Cerebellar nuclear complex (tissue), 1 donor: ENCODE measurements around the gene ALKBH2.

Source experiments
- DNase-seq, 2 experiments: peaks; one replicate each; lab custom pipeline; 2025; lab: John Stamatoyannopoulos, UW

The ALKBH2 gene

GRCh38 chr12:109093022-109093918 lies at the start of gene ALKBH2:
ALKBH2 (minus strand) TSS chr12:109093472; CDS start chr12:109092786, 686 bp downstream.
- peak; percentile 46 to 70 for DNase-seq

- no peak for DNase-seq
Measured at GRCh38 chr12:109140560-109140959, 47.3 kb upstream of the ALKBH2 start.

DNA sequence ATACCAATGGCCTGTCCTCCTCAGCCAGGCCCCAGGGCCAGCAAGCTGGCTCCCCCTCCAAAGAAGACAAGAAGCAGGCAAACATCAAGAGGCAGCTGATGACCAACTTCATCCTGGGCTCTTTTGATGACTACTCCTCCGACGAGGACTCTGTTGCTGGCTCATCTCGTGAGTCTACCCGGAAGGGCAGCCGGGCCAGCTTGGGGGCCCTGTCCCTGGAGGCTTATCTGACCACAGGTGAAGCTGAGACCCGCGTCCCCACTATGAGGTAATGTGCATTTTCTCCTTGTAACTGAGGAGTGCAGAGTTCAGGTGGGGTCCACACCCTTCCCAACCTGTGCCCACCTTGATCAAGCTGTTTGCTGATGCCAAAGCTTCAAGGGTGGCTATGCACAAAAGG lies 46.5 kb upstream of the ALKBH2 start:
- DNase-seq, result no peak

DNA sequence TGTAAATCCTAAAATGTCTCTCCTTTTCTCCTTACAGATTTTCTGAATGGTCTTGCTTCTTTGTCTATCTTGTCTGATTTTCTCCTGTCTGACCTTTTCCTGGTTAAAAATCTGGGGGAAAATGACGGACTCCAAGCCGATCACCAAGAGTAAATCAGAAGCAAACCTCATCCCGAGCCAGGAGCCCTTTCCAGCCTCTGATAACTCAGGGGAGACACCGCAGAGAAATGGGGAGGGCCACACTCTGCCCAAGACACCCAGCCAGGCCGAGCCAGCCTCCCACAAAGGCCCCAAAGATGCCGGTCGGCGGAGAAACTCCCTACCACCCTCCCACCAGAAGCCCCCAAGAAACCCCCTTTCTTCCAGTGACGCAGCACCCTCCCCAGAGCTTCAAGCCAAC lies 46.1 kb upstream of the ALKBH2 start:
- DNase-seq, result no peak

- no peak for DNase-seq
Measured at GRCh38 chr12:109137055-109137454, 43.8 kb upstream of the ALKBH2 start.

DNA sequence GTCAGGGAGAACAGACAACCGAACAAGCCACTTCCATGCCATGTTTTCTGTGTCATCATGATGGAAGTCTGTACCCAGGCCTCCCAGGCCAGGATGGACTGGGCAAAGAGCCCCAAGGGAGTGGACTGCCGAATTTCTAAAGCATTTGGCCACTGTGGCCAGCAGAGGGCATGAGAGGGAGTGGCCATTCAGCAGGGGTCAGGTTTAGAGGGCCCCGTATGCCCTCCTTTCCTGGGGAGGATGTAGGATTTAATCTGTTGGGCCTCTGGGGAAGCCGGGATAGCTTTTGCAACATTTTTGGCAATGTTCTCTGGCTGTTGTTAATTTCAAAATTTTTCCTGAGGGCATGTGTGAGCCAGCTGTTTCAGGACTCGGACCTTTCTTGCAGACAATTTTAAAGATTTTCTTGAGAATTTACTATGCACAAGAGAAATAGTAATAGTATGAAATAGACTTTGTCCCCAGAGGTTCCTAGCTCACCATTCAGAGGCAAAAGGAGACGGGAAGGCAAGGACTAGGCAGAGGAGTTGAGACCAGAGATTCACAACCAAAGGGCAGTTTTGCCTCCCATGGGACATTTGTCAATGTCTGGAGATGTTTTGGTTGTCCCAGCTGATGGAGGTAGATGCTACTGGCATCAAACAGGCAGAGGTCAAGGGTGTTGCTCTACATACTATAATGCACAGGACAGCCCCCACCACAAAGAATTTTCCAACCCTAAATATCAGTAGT lies 41.1 kb upstream of the ALKBH2 start:
- no peak for DNase-seq

DNA sequence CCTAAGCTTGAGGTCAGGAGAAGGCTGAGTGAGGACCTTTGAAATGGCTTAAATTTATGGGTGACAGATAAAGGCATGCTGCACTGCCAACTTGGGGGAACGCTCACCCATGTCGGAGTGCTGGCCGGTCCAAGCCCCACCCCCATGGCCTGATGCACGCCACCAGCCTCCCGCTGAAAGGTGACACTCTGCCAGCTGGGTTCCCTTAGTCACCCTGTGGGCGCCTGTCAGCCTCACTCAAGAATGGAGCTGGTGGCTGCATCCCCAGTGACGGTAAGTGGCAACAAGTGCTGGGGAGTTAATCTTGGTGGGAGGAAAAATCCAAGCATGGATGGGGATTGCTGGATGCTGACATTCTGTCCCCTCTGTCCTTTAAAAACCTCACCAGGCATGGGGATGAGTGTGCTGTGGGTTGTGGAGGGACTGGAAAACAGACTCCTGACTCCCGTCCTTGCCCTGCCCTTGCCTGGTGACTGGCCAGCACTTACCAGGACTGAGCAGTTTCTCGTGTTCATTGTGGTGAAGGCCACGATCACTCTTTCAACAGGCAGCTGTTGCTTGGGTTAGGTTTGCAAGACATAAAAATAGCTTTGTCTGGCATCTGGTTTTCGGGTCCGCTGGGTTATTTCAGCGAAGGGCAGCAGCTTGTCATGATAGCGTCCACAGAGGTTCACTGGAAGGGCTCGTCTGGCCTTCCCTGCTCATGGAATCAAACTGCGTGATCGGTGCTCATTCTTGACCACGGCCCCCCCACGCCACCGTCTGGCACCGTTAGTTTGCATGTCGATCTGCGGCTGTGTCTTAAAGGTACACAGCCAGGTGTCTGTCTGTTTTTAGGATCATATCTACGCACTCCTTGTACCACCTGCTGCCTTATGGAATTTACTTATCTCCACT lies 38.1 kb upstream of the ALKBH2 start:
- DNase-seq, result no peak

GRCh38 chr12:109130297-109131153 lies 37.3 kb upstream of the ALKBH2 start:
- DNase-seq, result no peak

DNA sequence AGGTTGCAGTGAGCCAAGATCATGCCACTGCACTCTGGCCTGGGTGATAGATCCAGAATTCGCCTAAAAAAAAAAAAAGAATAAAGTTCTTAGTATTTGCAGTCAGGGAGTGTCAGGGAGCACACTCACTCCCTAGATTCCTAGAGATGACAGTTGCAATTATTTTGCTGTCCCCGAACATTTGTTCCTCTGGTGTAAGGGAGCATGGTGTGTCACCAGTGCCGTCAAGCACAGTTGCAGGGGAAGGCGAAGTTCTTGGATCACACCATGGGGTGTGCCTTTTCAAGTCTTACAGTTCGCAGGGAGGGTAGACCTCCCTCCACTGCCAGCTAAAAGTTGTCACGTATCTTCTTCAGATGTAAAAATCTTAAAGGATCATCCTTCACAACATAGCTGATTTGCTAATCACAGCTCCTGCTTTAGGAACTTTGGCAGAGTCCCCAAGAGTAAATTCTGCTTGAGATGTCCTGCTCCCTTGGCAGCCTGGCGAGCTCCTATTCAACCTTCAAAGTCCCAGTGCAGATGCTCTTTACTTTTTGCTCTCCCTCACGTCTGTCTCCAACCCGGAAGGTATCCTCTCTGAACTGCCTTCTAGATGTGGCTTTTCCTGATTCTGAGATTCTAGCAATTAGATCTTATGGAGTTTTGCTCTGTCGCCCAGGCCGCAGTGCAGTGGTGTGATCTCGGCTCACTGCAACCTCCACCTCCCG lies 34.4 kb upstream of the ALKBH2 start:
- DNase-seq, result no peak

DNA sequence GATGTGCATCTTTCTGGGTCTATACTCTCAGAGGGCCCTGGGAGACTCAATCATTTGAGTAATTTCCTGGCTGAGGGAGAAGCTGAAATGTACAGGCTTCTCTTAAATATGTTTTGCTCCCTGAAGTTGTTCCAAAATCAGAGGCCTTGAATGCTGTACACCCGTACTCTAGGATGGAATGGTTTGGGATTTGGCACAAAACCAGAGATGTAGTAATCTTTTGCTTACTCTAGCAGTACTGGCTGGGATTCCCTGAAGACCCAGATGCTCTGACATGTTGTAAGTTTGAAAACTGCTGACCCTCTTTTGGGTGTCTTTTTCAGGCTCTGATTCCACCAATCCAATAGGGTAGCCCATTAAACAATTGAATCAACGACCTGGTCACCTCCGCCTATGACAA lies 33.5 kb upstream of the ALKBH2 start:
- no peak for DNase-seq

GRCh38 chr12:109125791-109126190 lies 32.5 kb upstream of the ALKBH2 start:
- no peak for DNase-seq

DNA sequence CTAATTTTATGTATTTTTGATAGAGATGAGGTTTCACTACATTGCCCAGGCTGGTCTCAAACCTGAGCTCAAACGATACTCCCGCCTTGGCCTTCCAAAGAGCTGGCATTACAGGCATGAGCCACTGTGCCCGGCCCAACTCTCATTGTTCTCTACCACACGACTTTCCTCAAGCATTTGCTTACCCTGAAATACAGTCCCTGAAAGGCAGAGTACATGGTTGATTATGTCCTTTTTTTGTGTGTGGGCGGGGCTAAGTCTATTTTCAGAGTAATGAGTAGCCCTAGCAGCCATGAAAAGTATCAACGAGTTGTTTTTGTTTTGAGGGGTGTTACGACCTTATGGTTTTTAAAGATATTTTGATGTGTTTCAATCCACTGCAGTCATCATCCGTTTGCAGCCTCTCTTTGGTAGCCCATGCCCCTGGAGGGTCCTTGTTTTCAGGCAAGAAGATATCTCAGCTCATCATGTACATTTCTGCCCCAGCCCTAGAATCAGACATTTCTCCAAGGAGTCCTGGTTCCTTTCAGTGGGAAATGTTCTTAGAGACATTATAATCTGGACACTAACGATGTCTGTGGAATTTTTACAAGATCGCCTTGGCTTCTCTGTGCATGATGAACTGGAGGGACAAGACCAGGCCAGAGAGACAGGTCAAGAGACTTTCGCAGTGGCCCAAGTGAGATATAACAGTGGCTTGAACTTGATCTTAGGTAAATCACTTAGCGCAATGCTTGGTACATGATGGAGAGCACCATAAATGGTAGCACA lies 31.8 kb upstream of the ALKBH2 start:
- DNase-seq, result no peak

DNA sequence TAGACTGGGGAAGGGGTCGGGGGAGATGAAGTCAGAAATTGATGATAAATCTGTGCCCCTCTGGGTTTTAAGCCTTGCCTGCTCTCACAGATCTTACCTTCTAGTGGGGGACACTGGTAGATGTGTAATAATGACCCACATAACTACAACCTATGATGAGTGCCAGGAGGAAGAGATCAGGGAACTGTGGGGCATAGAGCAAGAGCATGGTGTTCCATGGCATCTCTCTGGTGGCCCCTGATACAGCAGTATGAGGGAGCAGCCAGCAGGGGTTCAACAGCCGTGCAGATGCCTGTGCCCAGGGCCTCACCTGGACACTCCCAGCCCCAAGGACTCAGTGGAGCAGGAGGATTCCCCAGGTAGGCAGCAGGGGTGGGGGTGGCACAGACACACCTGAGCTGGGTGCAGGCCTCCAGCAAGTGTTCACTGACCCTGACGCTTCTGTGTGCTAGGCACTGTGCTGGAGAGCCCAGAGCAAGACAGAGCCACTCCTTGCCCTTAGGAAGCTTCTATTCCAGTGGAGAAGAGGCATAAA lies 28.1 kb upstream of the ALKBH2 start:
- no peak for DNase-seq

- DNase-seq, result no peak
Measured at GRCh38 chr12:109120557-109120956, 27.3 kb upstream of the ALKBH2 start.

- no peak for DNase-seq
Measured at GRCh38 chr12:109120095-109120494, 26.8 kb upstream of the ALKBH2 start.

DNA sequence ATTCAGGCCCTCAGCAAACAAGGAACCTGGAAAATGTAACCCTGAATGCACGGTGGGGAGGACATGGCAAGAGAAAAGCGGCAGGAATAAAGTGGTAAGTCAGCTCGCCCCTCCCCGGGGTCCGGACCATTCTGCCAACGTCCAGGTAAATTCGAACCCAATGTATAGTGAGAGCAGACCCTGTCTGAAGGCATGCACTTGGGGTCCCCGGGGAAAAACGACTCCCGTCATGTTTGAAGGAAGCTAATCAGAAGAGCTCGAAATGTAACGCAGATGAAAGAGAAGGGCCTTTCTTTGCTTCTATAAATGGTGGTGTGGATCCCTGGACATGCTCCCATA lies 23.3 kb upstream of the ALKBH2 start:
- no peak for DNase-seq

- DNase-seq, result no peak
Measured at GRCh38 chr12:109115758-109116610, 22.7 kb upstream of the ALKBH2 start, which contains the start of gene ACACB. ACACB (plus strand) TSS chr12:109116587; CDS start chr12:109139406, 22,819 bp downstream.

- DNase-seq, result no peak
Measured at GRCh38 chr12:109115404-109115757, 22.1 kb upstream of the ALKBH2 start.

DNA sequence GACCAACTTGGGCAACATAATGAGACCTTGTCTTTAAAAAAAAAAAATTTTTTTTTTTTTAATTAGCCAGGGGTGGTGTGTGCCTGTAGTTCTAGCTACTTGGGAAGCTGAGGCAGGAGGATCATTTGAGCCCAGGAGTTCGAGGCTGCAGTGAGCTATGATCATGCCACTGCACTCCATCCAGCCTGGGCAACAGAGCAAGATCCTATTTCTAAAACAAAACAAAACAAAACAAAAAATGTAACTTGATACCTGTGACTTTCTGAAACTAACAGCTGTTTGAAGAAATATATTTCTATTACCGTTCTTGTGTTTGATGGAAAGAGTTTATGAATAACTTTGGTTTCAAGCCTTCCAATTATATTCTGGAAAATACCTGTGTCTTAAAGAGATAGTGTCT lies 21.4 kb upstream of the ALKBH2 start:
- no peak for DNase-seq
